Fibroblast of lung (primary cell): ENCODE data around the gene ATG10. TPM values are rescaled to one million over a fixed set of nuclear protein-coding genes. Genes with fewer than 3 reads are reported as not detected.

ENCODE experiments used
- DNase-seq, 2 donors: peaks; one replicate each; pipeline versions ENCODE4 v3.0.0 to v3.0.0-alpha.2; 2010; ENCODE audit warnings: low read depth in 2 of 2
- H2AFZ ChIP-seq: 2 replicates; pipeline ENCODE4 v1.5.1; 2012; ENCODE audit warnings: low read length, control low read depth, inconsistent platforms
- H3K27ac ChIP-seq: 2 replicates; pipeline ENCODE4 v1.5.1; 2011; ENCODE audit warnings: low read length, control low read depth; ENCODE audit not compliant: insufficient read depth
- H3K27me3 ChIP-seq: 2 replicates; pipeline ENCODE4 v1.5.1; 2011; ENCODE audit warnings: mild to moderate bottlenecking, low read length; ENCODE audit not compliant: control insufficient read depth, insufficient read depth
- H3K36me3 ChIP-seq: 2 replicates; pipeline ENCODE4 v1.5.1; 2011; ENCODE audit warnings: low read length; ENCODE audit not compliant: control insufficient read depth, insufficient read depth
- H3K4me1 ChIP-seq: 2 replicates; pipeline ENCODE4 v1.5.1; 2011; ENCODE audit warnings: low read length; ENCODE audit not compliant: control insufficient read depth, insufficient read depth; ENCODE audit errors: extremely low read depth
- H3K4me2 ChIP-seq: 2 replicates; pipeline ENCODE4 v1.5.1; 2011; ENCODE audit warnings: low read length, control low read depth; ENCODE audit not compliant: insufficient read depth; ENCODE audit errors: extremely low read depth
- H3K4me3 ChIP-seq, 4 experiments: fragments of 200-600 bp in 1 of 4; sonication (generic) in 1 of 4; replicated peaks in 1 of 4; 2 replicates each; pipeline ENCODE4 v1.5.1; 2011 to 2016; ENCODE audit warnings: low read length in 4 of 4, low read depth in 3 of 4, mild to moderate bottlenecking in 3 of 4, control low read depth in 2 of 4, inconsistent platforms in 1 of 4, mixed read lengths in 1 of 4; ENCODE audit not compliant: insufficient read depth in 1 of 4; ENCODE audit errors: control extremely low read depth in 1 of 4
- H3K79me2 ChIP-seq: 2 replicates; pipeline ENCODE4 v1.5.1; 2012; ENCODE audit warnings: mild to moderate bottlenecking, low read length, inconsistent platforms; ENCODE audit not compliant: control insufficient read depth, insufficient read depth
- H3K9ac ChIP-seq: 2 replicates; pipeline ENCODE4 v1.5.1; 2011; ENCODE audit warnings: mild to moderate bottlenecking, low read length, control low read depth; ENCODE audit not compliant: insufficient read depth
- H3K9me3 ChIP-seq: 2 replicates; pipeline ENCODE4 v1.5.1; 2012; ENCODE audit warnings: low read depth, low read length; ENCODE audit not compliant: control insufficient read depth, insufficient read depth
- H4K20me1 ChIP-seq: 2 replicates; pipeline ENCODE4 v1.5.1; 2011; ENCODE audit warnings: low read length; ENCODE audit not compliant: control insufficient read depth, insufficient read depth; ENCODE audit errors: extremely low read depth
- CTCF ChIP-seq, 2 donors: IDR thresholded peaks in 1 of 2; conservative IDR thresholded peaks in 1 of 2; 1 replicate in 1 of 2; 2 replicates in 1 of 2; pipeline ENCODE4 v1.5.1; 2011 to 2012; ENCODE audit warnings: low read length in 2 of 2, control low read depth in 1 of 2, inconsistent platforms in 1 of 2, low read depth in 1 of 2, mild to moderate bottlenecking in 1 of 2
- EZH2 ChIP-seq: IDR thresholded peaks from 2 replicates; pipeline ENCODE4 v1.5.1; 2012; ENCODE audit warnings: low read length, control low read depth, mild to moderate bottlenecking; ENCODE audit errors: missing control alignments
- polyA plus RNA-seq, 2 donors: library from polyadenylated mRNA; depleted of rRNA in 1 of 2; stranded (reverse) in 1 of 2; unstranded in 1 of 2; fragments of >200 nt; gene quantifications; 2 replicates each; pipeline ENCODE4 v1.2.1, GENCODE V29; 2011 to 2012; ENCODE audit warnings: missing spikeins in 1 of 2
- total RNA-seq: library from RNA; depleted of rRNA; stranded (reverse); fragments of >200 nt; gene quantifications from 2 replicates; pipeline ENCODE4 v1.2.1, GENCODE V29; 2014

The ATG10 gene
- total and polyA plus RNA-seq, 2 donors (not counting 1 experiment from before 2014, with no cell fraction given) = 2.5 to 8.8 TPM

GRCh38 chr5:82044010-82044409 is 72.2 kb downstream of the ATG10 start:
- H3K79me2 ChIP-seq = no peaks in the 10 kb centered on the region
- H3K4me2 ChIP-seq = no peak overlapping the region
- TF ChIP-seq CTCF (conservative IDR thresholded peaks at IDR 0.05 in 1 of 2, IDR thresholded peaks at IDR 0.05 in 1 of 2; ENCODE audit: low read depth in 1 of 2, low read length in 2 of 2) (no peak), EZH2 (no peak)
- no peaks in the 10 kb centered on the region for H3K27me3 ChIP-seq
- no peaks in the 10 kb centered on the region for H4K20me1 ChIP-seq
- no peak overlapping the region for H3K4me3 ChIP-seq
- no peak overlapping the region for H3K9ac ChIP-seq
- no peaks in the 10 kb centered on the region for H3K36me3 ChIP-seq
- no peak overlapping the region for H2AFZ ChIP-seq
- H3K27ac ChIP-seq = no peak overlapping the region
- peaks cover 2% of the 10 kb centered on the region for H3K4me1 ChIP-seq
- no peaks in the 10 kb centered on the region for H3K9me3 ChIP-seq
- DNase-seq = no peak

GRCh38 chr5:82045554-82046275 is 73.9 kb downstream of the ATG10 start:
- H3K4me3 ChIP-seq = no peak overlapping the region
- H3K4me2 ChIP-seq = peak overlapping the region; percentile 25
- H3K79me2 ChIP-seq = no peaks in the 10 kb centered on the region
- TF ChIP-seq CTCF (conservative IDR thresholded peaks at IDR 0.05 in 1 of 2, IDR thresholded peaks at IDR 0.05 in 1 of 2; ENCODE audit: low read depth in 1 of 2, low read length in 2 of 2) (no peak), EZH2 (no peak)
- DNase-seq = peak; percentile 72 to 77
- H3K27me3 ChIP-seq = no peaks in the 10 kb centered on the region
- no peaks in the 10 kb centered on the region for H4K20me1 ChIP-seq
- peaks cover 2% of the 10 kb centered on the region for H3K4me1 ChIP-seq
- H3K9ac ChIP-seq = no peak overlapping the region
- H3K27ac ChIP-seq = no peak overlapping the region
- no peaks in the 10 kb centered on the region for H3K9me3 ChIP-seq
- H3K36me3 ChIP-seq = no peaks in the 10 kb centered on the region
- no peak overlapping the region for H2AFZ ChIP-seq

GRCh38 chr5:82046276-82046647 is 74.4 kb downstream of the ATG10 start:
- no peaks in the 10 kb centered on the region for H3K79me2 ChIP-seq
- H2AFZ ChIP-seq = no peak overlapping the region
- no peaks in the 10 kb centered on the region for H3K27me3 ChIP-seq
- H3K27ac ChIP-seq = no peak overlapping the region
- no peaks in the 10 kb centered on the region for H3K9me3 ChIP-seq
- H4K20me1 ChIP-seq = no peaks in the 10 kb centered on the region
- TF ChIP-seq EZH2 (no peak), CTCF (conservative IDR thresholded peaks at IDR 0.05 in 1 of 2, IDR thresholded peaks at IDR 0.05 in 1 of 2; ENCODE audit: low read depth in 1 of 2, low read length in 2 of 2) (no peak)
- H3K36me3 ChIP-seq = no peaks in the 10 kb centered on the region
- no peak for DNase-seq
- no peak overlapping the region for H3K4me2 ChIP-seq
- H3K9ac ChIP-seq = no peak overlapping the region
- H3K4me1 ChIP-seq = peaks cover 2% of the 10 kb centered on the region
- no peak overlapping the region for H3K4me3 ChIP-seq
